ENCODE measurements around the gene STIM2.
"Not testable (repeated sequence)": the region's sequence is repeated elsewhere in the genome, so short reads cannot be mapped to it uniquely, and the experiment has no call there.

Gene STIM2

GRCh38 chr4:26953770-26954423 lies 93.3 kb downstream of the STIM2 start:
- no peak for DNase-seq (ENCODE audit: low read depth)

- no peak for DNase-seq (ENCODE audit: low read depth)
Observed at GRCh38 chr4:26955241-26955640, 94.6 kb downstream of the STIM2 start.

DNA sequence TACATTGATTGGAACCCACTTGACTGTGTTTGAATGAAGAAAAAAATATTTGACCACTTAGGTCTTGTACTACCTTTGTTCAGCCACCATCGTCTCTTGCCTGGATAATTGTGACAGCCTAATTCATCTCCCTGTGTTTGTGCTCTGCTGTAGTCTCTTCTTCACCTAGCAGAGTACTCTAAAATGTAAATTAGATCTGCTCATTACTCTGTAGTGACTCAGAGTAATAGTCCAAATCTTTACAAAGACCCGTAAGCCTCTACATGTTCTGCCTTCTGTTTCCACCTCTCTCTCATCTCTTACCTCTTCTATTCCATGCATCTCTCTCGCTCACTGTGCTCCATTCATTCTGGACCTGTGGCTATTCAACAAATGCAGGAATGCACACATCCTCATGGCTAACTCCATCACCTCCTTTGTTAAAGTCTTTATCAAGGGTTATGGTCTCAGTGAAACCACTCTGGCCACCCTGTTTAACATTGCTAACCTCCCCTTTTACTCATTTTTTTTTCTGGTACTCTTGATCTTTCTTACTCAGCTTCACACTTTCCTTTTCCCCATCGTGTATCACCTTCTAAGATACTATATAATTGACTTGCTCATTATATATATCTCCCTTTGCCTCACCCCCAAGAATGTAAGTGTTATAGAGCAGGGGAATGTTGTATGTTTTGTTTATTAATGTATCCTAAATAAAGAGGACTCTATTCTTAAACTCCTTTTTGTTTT lies 98.4 kb downstream of the STIM2 start:
- DNase-seq (ENCODE audit: low read depth), result no peak

DNA sequence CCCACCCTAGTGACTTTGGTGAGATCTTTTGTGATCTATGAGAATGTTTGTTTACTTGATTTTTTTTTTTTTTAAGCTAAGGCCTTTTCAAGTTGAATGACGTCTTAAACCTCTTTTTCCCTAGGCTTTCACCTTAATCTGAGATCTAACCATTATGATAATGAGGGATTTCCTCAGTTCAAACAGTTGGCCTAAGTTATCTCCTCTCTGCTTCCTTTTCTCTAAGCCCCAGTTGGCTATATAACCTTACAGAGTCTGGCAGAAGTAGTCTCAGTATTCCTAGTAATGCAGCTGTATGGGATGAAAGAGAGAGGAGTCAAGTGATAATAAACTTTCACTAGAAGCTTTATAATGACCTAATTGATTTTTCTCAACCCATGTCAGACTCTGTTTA lies 99.0 kb downstream of the STIM2 start:
- no peak for DNase-seq (ENCODE audit: low read depth)

DNA sequence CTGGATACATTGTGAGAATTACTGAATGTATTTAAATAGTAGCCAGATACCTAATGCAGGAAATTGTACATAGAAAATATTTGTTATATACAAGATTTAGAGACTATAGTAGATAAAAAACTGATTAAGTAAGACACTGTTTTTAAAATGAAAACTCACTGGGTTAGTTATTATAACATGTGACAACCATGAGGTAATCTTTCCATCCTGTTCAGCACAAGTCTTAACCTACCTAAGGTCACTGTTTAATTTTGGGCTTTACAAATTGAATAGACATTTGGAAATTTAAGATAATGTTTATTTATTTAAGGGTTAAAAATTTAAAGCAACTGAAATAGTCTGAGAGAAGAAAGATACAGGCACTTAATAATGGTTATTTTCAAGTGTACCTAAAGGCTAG lies 102.1 kb downstream of the STIM2 start:
- DNase-seq (ENCODE audit: low read depth), result no peak

DNA sequence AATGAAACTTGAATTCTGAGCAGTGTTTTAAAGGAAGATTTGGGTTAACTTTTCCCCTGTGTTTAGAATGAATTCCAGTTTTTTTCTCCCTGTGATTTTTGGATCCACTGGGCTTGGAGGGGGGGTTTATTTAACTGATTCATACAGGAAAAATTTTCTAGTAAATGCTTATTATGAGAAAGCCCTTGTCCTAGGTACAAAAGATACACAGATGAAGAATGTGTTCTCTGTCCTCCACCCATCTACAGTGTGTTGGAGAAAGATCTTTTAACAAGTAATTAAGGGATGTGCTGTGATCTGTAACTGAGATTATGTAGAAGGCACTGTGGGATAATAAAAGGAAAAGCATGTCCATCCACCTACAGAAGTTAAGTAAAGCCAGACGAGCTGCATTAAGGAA lies 103.9 kb downstream of the STIM2 start:
- peak; percentile 8 for DNase-seq (ENCODE audit: low read depth)

GRCh38 chr4:26964994-26965393 lies 104.4 kb downstream of the STIM2 start:
- DNase-seq (ENCODE audit: low read depth), result no peak

DNA sequence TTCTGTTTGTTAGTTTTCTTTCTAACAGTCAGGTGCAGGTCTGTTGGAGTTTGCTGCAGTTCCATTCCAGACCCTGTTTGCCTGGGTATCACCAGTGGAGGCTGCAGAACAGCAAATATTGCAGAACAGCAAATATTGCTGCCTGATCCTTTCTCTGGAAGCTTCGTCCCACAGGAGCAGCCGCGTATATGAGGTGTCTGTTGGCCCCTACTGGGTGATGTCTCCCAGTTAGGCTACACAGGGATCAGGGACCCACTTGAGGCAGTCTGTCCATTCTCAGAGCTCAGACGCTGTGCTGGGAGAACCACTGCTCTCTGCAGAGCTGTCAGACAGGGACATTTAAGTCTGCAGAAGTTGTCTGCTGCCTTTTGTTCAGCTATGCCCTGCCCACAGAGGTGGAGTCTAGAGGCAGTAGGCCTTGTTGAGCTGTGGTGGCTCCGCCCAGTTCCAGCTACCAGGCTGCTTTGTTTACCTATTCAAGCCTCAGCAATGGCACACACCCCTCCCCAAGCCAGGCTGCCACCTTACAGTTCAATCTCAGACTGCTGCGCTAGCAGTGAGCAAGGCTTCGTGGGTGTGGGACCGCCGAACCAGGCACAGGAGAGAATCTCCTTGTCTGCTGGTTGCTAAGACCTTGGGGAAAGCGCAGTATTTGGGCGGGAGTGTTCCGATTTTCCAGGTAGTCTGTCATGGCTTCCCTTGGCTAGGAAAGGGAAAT lies 115.0 kb downstream of the STIM2 start:
- DNase-seq (ENCODE audit: low read depth), result not testable (repeated sequence)

- no peak for DNase-seq (ENCODE audit: low read depth)
Observed at GRCh38 chr4:26978387-26979053, 117.9 kb downstream of the STIM2 start.

DNA sequence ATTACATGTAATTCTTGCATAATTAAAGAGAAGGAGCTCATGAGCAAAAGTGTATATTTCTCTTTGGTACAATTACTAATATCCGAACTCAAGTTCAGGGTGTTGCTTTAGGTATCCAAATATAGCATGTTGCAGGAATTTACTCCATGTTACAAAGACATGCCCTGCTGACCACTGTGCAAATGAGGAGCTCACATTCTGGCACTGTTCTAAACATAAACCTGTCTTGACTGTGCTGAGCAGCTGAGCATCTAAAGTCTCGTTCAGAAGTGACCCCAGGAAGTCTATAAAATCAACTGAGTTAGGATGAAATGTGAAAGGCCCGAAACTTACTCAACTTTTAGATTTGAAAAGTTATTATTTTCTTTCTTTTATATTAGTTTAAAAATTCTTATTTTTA lies 124.3 kb downstream of the STIM2 start:
- no peak for DNase-seq (ENCODE audit: low read depth)

DNA sequence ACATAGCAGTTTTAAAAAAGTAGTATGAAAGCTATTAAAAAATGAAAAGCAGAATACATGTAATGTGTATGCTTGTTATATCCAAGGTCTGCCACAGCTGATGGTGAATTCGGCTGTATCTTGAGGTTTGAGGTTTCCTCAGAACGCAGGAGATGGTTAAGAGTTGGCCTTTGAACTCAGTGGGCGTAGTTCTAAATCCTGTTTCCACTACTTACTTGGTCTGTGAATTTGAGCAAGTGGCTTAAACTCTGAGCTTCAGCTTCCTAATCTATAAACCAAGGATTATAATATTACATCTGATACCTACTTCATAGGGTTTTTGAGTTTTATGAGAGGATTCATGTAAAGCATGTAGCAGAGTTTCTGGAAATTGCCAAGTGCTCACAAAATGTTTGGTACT lies 125.2 kb downstream of the STIM2 start:
- DNase-seq (ENCODE audit: low read depth), result no peak

- DNase-seq (ENCODE audit: low read depth), result no peak
Observed at GRCh38 chr4:26987191-26987590, 126.5 kb downstream of the STIM2 start.

DNA sequence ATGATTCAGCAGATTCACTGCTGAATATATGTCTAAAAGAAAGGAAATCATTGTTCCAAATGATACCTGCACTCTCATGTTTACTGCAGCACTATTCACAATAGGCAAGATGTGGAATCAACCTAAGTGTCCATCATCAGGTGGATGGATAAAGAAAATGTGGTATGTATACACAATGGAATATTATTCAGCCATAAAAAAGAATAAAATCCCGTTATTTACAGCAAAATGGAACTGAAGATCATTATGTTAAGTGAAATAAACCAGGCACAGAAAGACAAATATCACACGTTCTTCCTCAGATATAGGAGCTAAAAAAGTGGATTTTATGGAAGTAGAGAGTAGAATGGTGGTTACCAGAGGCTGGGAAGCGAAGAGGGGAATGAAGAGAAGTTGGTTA lies 130.4 kb downstream of the STIM2 start:
- DNase-seq (ENCODE audit: low read depth), result no peak

DNA sequence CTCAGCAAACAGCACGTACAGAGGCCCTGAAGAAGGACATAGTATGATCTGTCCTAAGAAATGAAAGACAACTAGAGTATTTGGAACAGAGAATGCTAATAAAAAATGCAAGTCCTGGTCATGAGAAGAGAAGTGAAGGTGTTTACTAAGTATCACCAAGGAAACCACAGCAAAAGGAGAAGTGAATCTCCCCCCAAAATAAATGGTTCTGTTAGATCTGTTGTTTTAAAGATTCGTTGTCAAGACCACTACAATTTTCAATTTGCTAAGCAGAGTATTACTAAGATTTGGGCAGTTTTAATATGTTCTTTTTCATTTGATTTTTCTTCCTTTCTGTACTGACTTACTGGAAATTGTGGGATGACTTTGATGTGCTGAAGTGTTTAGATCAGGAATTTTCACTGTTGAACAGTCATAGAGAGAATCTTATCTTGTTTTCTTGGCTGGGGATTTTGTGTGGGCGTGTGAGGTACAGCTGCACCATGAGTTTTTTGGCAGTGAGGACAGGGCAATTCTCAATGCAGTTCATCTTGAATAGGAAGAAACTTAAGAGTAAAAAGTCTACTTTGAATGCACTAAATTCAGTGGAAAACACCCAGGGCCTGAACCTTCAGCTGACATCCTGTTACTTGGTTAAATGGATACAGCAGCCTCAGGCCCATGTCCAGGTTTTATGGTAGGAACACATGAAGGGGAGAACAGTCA lies 132.2 kb downstream of the STIM2 start:
- no peak for DNase-seq (ENCODE audit: low read depth)

DNA sequence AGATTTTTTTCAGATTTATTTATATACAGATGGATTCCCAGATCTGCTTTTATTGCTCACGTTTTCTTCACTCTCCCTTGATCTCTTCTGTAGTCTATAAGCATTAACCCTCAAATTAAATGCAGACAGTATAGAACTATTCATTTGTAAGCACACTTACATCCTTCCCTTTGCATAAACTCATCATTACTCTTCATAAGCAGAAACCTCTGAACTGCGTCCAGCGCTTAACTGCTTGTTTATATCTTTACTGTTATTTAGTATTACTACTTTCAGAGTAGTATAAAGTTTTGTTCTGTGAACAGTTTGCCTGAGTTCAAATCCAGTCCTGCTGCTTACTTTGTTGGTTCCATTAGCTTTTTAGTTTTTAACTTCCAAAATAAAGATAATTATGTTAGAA lies 132.9 kb downstream of the STIM2 start:
- no peak for DNase-seq (ENCODE audit: low read depth)

DNA sequence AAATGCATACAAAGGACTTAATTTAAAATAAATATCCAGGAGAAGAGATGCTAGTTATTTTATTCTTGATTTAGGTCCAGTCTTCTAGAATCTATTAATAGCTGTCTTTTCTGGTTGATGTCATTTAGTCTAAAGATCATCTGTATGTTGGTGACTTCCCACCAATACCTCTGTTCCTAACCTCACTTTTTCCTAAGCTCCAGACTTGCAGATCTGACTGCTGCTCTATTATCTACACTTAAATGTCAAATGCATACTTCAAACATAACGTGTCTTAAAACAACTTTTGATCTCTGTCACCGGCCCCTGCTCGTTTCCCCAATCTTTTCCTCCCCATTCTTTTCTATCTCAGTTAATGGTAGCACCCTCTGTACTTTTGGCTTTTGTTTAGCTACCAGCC lies 133.3 kb downstream of the STIM2 start:
- DNase-seq (ENCODE audit: low read depth), result no peak

GRCh38 chr4:26995316-26995715 lies 134.7 kb downstream of the STIM2 start:
- DNase-seq (ENCODE audit: low read depth), result no peak

DNA sequence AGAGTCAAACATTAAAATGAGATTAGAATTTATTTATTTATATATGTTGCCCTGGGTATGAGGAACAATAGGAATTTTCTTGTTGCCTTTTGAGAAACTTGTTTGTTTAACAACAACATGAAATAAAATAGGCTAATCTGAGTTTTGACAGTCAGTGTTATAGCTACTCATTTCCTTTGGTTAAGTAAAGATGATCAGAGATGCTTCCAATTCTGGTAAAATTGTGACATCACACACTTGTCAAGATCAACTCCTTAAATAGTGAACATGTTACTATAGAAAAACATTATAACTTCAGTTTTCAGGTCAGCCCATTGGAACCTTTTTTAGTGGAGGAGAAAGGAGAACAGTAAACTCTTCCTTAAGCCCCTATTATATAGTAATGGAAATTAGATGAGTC lies 136.1 kb downstream of the STIM2 start:
- no peak for DNase-seq (ENCODE audit: low read depth)

DNA sequence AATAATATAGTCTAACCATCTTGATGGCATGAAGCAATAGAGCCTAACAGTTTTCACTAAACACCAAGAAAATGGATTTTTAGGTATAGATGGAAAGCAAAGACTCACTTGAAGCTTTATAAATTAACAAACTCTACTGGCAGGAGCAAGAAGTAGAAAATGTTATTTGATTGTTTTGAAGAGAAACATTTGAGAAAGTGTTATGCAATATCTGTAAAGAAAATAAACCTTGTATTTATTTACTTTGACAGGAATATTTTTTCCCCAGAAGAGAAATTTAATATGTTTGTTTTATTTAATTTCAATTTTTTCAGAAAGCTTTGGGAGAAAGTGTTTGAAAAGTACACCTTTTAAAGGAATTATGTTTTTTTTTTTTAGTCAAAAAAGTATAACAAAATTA lies 139.0 kb downstream of the STIM2 start:
- no peak for DNase-seq (ENCODE audit: low read depth)

DNA sequence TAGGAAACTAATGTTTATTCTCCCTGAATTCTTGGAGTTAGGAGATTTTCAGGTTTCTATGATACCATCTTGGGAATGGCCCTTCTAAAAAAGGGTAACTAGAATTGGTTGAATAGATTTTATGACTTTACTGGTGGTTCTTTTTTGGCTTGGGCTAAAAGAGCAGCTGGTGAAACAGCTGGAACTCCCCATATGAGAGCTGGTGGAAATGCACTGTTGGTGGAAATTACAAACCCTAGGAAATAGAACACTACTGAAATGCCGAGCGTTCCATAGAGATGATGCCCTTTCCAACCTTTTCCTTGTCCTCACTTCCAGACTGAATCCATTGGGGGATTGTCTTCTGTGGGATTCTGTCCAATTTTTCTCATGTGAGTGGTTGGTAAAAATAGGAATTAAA lies 139.5 kb downstream of the STIM2 start:
- DNase-seq (ENCODE audit: low read depth), result no peak

DNA sequence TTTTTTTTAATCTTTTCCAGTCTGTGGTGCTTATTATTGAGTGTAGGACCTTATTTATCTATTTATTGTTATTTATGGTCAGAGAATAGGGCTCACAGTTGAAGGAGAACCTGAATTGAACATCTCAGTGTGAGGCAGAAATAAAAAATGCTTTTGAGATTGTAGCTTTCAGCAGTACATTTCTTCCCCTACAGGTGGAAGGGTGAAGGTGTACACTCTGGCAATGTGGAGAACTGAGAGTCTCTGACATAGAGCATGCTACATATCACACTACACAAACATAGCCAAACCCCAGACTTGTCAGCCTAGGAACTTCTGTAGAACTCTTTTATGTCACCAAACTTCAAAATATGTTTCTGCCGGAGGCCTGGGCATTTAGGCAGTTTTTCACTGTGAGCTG lies 140.2 kb downstream of the STIM2 start:
- DNase-seq (ENCODE audit: low read depth), result peak; percentile 29
